B cell (primary cell): Measurements from ENCODE around the gene EIPR1. TPM values are rescaled to one million over a fixed set of nuclear protein-coding genes. Genes with fewer than 3 reads are reported as not detected.

Experiments used
- ATAC-seq: fragments of 200-7000 bp; cut with Tn5 transposase; one replicate; pipeline ENCODE4 v1.10.0; 2021; ENCODE audit warnings: low read depth, mild to moderate bottlenecking, moderate number of reproducible peaks, moderate library complexity
- CTCF ChIA-PET: fragments of 350-600 bp; sonication (Branson Sonifier 250); formaldehyde crosslinking; loops from one replicate; lab custom pipeline; 2021; ENCODE audit warnings: antibody characterized with exemption, inconsistent platforms; lab: Charles Lee
- POLR2A ChIA-PET: fragments of 350-600 bp; sonication (Branson Sonifier 250); formaldehyde crosslinking; loops from one replicate; lab custom pipeline; 2021; ENCODE audit warnings: antibody characterized with exemption; lab: Charles Lee
- DNase-seq: peaks from one replicate; pipeline ENCODE4 v3.0.0; 2013
- H2AFZ ChIP-seq: 2 replicates; pipeline ENCODE4 v1.6.1; 2012; ENCODE audit warnings: mild to moderate bottlenecking, low read depth, low read length; ENCODE audit not compliant: insufficient read depth, poor library complexity, severe bottlenecking
- H3K27ac ChIP-seq, 2 donors: 1 replicate in 1 of 2; 2 replicates in 1 of 2; pipeline ENCODE4 v1.5.1; 2012 to 2013; ENCODE audit warnings: low read length in 2 of 2, mild to moderate bottlenecking in 2 of 2, moderate library complexity in 1 of 2
- H3K27me3 ChIP-seq, 4 experiments: fragments of 200-600 bp in 1 of 4; sonication (generic) in 1 of 4; replicated peaks in 1 of 4; 1 replicate in 2 of 4; 2 replicates in 2 of 4; pipeline versions ENCODE4 v1.6.1 to v1.7.0; 2013 to 2016; ENCODE audit warnings: low read length in 3 of 4, mild to moderate bottlenecking in 2 of 4, mixed read lengths in 1 of 4, moderate library complexity in 1 of 4; ENCODE audit not compliant: insufficient read depth in 4 of 4, control insufficient read depth in 3 of 4; ENCODE audit errors: control extremely low read depth in 1 of 4
- H3K36me3 ChIP-seq, 2 experiments: replicated peaks in 1 of 2; 1 replicate in 1 of 2; 2 replicates in 1 of 2; pipeline versions ENCODE4 v1.6.1 to v1.7.1; 2013; ENCODE audit warnings: low read length in 1 of 2; ENCODE audit not compliant: insufficient read depth in 2 of 2, control insufficient read depth in 1 of 2; ENCODE audit errors: control extremely low read depth in 1 of 2, extremely low read depth in 1 of 2
- H3K4me1 ChIP-seq, 2 donors: fragments of 200-600 bp in 1 of 2; sonication (generic) in 1 of 2; 1 replicate in 1 of 2; 2 replicates in 1 of 2; pipeline versions ENCODE4 v1.5.1 to v1.6.1; 2013 to 2017; ENCODE audit warnings: low read length in 2 of 2; ENCODE audit not compliant: control insufficient read depth in 2 of 2, insufficient read depth in 2 of 2
- H3K4me2 ChIP-seq: replicated peaks from 2 replicates; pipeline ENCODE3; 2012; ENCODE audit warnings: mild to moderate bottlenecking, low read depth, low read length; ENCODE audit not compliant: poor library complexity, severe bottlenecking
- H3K4me3 ChIP-seq, 5 experiments: fragments of 200-600 bp in 1 of 5; sonication (generic) in 1 of 5; 1 replicate in 3 of 5; 2 replicates in 2 of 5; pipeline versions ENCODE4 v1.5.1 to v1.7.0; 2011 to 2016; ENCODE audit warnings: low read length in 4 of 5, mild to moderate bottlenecking in 4 of 5, low read depth in 2 of 5, control low read depth in 1 of 5, moderate library complexity in 1 of 5; ENCODE audit not compliant: insufficient read depth in 1 of 5; ENCODE audit errors: control extremely low read depth in 1 of 5, extremely low read depth in 1 of 5
- H3K79me2 ChIP-seq: fragments of 200-600 bp; sonication (generic); one replicate; pipeline ENCODE4 v1.6.0; 2016; ENCODE audit warnings: low read length; ENCODE audit not compliant: control insufficient read depth, insufficient read depth
- H3K9ac ChIP-seq: fragments of 200-600 bp; sonication (generic); 2 replicates; pipeline ENCODE4 v1.6.1; 2017; ENCODE audit warnings: mild to moderate bottlenecking, low read length, moderate library complexity
- H3K9me3 ChIP-seq, 3 donors: one replicate each; pipeline versions ENCODE4 v1.6.1 to v1.7.1; 2013; ENCODE audit warnings: low read length in 2 of 3; ENCODE audit not compliant: control insufficient read depth in 2 of 3, insufficient read depth in 1 of 3; ENCODE audit errors: control extremely low read depth in 1 of 3
- H4K20me1 ChIP-seq: 2 replicates; pipeline ENCODE4 v1.6.0; 2012; ENCODE audit warnings: mild to moderate bottlenecking, low read length; ENCODE audit not compliant: insufficient read depth, control insufficient read depth, poor library complexity, severe bottlenecking
- H3K27ac Mint-ChIP-seq: one replicate; pipeline ENCODE4 v1.8.0; 2021; ENCODE audit warnings: mixed read lengths
- H3K27me3 Mint-ChIP-seq: one replicate; pipeline ENCODE4 v1.8.0; 2021; ENCODE audit warnings: mixed read lengths
- H3K4me1 Mint-ChIP-seq: one replicate; pipeline ENCODE4 v1.8.0; 2021; ENCODE audit warnings: mixed read lengths
- H3K4me3 Mint-ChIP-seq: one replicate; pipeline ENCODE4 v1.8.0; 2021; ENCODE audit warnings: mixed read lengths
- H3K9me3 Mint-ChIP-seq: one replicate; pipeline ENCODE4 v1.8.0; 2022; ENCODE audit warnings: mixed read lengths; ENCODE audit not compliant: insufficient read depth
- EZH2 ChIP-seq: IDR thresholded peaks from 2 replicates; pipeline ENCODE4 v1.6.1; 2012; ENCODE audit warnings: borderline replicate concordance, low read depth, mild to moderate bottlenecking, moderate library complexity, low read length; ENCODE audit not compliant: insufficient read depth, poor library complexity, severe bottlenecking
- WGBS: methylation state at CpG from one replicate; pipeline ENCODE4 v1.1.5; 2013; ENCODE audit warnings: missing lambda C conversion rate; ENCODE audit not compliant: insufficient coverage; 5-methylcytosine and 5-hydroxymethylcytosine counted together
- intact Hi-C: fragments of 100-400 bp; cut with micrococcal nuclease; formaldehyde crosslinking; loops from one replicate; pipeline ENCODE4 v1.10.0; 2022
- polyA plus RNA-seq: library from polyadenylated mRNA; depleted of rRNA; stranded (reverse); fragments of >200 nt; gene quantifications from 2 replicates; pipeline ENCODE4 v1.2.3, GENCODE V29; 2012
- total RNA-seq, 2 donors: library from RNA; stranded (reverse); fragments of 120-200 nt in 1 of 2; gene quantifications; 1 replicate in 1 of 2; 2 replicates in 1 of 2; pipeline versions ENCODE4 v1.2.3 to v1.2.4, GENCODE V29; 2013 to 2022
- TF ChIP-seq, protein P1 (sequence below): fragments of 200-600 bp; IDR thresholded peaks from one replicate; pipeline ENCODE4 v1.8.0; 2022; ENCODE audit warnings: antibody characterized with exemption, mild to moderate bottlenecking

The EIPR1 gene
- total and polyA plus RNA-seq, 2 donors (not counting 1 experiment from before 2014, with no cell fraction given) = 31.8 to 37.0 TPM

GRCh38 chr2:3238951-3239841 lies 138.4 kb downstream of the EIPR1 start:
- no peaks in the 10 kb centered on the region for H3K36me3 ChIP-seq
- peak overlapping the region; percentile 38 for H3K4me2 ChIP-seq
- Mint-ChIP-seq H3K9me3 (no peaks in the 10 kb centered on the region), H3K4me3 (no peak overlapping the region), H3K4me1 (peaks cover 18% of the 10 kb centered on the region), H3K27ac (no peak overlapping the region), H3K27me3 (no peaks in the 10 kb centered on the region)
- no peak overlapping the region for H3K9ac ChIP-seq
- H3K79me2 ChIP-seq = peaks cover 37% of the 10 kb centered on the region
- no peaks in the 10 kb centered on the region for H3K9me3 ChIP-seq
- H3K27ac ChIP-seq = peak overlapping the region in 1 of 2 donors; percentile 48
- CTCF ChIA-PET = no interaction called here
- WGBS = 58% methylated on average over 18 of the region's 21 CpGs
- ATAC-seq (no peak), DNase-seq (no peak)
- no peaks in the 10 kb centered on the region for H3K27me3 ChIP-seq
- TF ChIP-seq, protein P1, sequence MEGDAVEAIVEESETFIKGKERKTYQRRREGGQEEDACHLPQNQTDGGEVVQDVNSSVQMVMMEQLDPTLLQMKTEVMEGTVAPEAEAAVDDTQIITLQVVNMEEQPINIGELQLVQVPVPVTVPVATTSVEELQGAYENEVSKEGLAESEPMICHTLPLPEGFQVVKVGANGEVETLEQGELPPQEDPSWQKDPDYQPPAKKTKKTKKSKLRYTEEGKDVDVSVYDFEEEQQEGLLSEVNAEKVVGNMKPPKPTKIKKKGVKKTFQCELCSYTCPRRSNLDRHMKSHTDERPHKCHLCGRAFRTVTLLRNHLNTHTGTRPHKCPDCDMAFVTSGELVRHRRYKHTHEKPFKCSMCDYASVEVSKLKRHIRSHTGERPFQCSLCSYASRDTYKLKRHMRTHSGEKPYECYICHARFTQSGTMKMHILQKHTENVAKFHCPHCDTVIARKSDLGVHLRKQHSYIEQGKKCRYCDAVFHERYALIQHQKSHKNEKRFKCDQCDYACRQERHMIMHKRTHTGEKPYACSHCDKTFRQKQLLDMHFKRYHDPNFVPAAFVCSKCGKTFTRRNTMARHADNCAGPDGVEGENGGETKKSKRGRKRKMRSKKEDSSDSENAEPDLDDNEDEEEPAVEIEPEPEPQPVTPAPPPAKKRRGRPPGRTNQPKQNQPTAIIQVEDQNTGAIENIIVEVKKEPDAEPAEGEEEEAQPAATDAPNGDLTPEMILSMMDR = no peak
- no peak for TF ChIP-seq EZH2
- POLR2A ChIA-PET = no interaction called here
- intact Hi-C loops = no loop called here
- no peaks in the 10 kb centered on the region for H4K20me1 ChIP-seq
- H2AFZ ChIP-seq = no peak overlapping the region
- H3K4me3 ChIP-seq = no peak overlapping the region
- peaks cover 34 to 37% of the 10 kb centered on the region in 2 donors for H3K4me1 ChIP-seq
